GM12878 (cell line): Measurements from ENCODE around the gene ZNF546. TPM values are rescaled to one million over a fixed set of nuclear protein-coding genes. Genes with fewer than 3 reads are reported as not detected.

Experiments
- ATAC-seq: fragments of 200-7000 bp; cut with Tn5 transposase; 3 replicates; pipeline ENCODE4 v1.9.1; 2020; ENCODE audit warnings: mild to moderate bottlenecking, moderate library complexity
- BruUV-seq: library from RNA; stranded (reverse); fragments of 400-500 nt; replicated peaks from 2 replicates; lab custom pipeline; 2021; lab: Mats Ljungman, UMichigan
- CTCF ChIA-PET: fragments of 300-600 bp; sonication (Branson Sonifier 250); formaldehyde crosslinking; extraction: SDS; loops from one replicate; lab custom pipeline; 2021; ENCODE audit warnings: inconsistent platforms; lab: Yijun Ruan, JAX
- POLR2A ChIA-PET: fragments of 350-600 bp; formaldehyde crosslinking; extraction: SDS; loops from one replicate; lab custom pipeline; 2021; ENCODE audit warnings: inconsistent platforms; lab: Charles Lee
- RAD21 ChIA-PET: fragments of 300-600 bp; sonication (Branson Sonifier 250); formaldehyde crosslinking; loops from one replicate; lab custom pipeline; 2023; ENCODE audit warnings: antibody characterized with exemption; ENCODE audit not compliant: unreplicated experiment; lab: Charles Lee
- SMC1A ChIA-PET: fragments of 300-600 bp; sonication (Branson Sonifier 250); formaldehyde crosslinking; loops from one replicate; lab custom pipeline; 2023; ENCODE audit not compliant: unreplicated experiment, uncharacterized antibody; lab: Charles Lee
- DNase-seq: peaks from one replicate; pipeline ENCODE4 v3.0.0-alpha.2; 2011; ENCODE audit warnings: low read depth, low spot score
- FAIRE-seq: peaks from 3 replicates; lab custom pipeline; 2011; peaks lifted over from hg19 to GRCh38; lab: Jason Lieb, UNC
- H2AFZ ChIP-seq: 2 replicates; pipeline ENCODE4 v1.6.0; 2011; ENCODE audit warnings: low read depth, low read length, control low read depth; ENCODE audit not compliant: control insufficient read depth
- H3K27ac ChIP-seq: 2 replicates; pipeline ENCODE4 v1.5.1; 2011; ENCODE audit warnings: control low read depth; ENCODE audit not compliant: control insufficient read depth, insufficient read depth
- H3K27me3 ChIP-seq, 2 experiments: replicated peaks in 1 of 2; 2 replicates each; pipeline versions ENCODE4 v1.6.0 to v1.6.1; 2011; ENCODE audit warnings: low read length in 1 of 2; ENCODE audit not compliant: control insufficient read depth in 2 of 2, insufficient read depth in 2 of 2
- H3K36me3 ChIP-seq, 2 experiments: 2 replicates each; pipeline ENCODE4 v1.5.1; 2011; ENCODE audit warnings: low read length in 1 of 2; ENCODE audit not compliant: control insufficient read depth in 2 of 2, insufficient read depth in 2 of 2
- H3K4me1 ChIP-seq: 2 replicates; pipeline ENCODE4 v1.6.1; 2011; ENCODE audit warnings: mild to moderate bottlenecking, low read length, moderate library complexity, mixed read lengths; ENCODE audit not compliant: control insufficient read depth, insufficient read depth
- H3K4me2 ChIP-seq: 2 replicates; pipeline ENCODE4 v1.6.0; 2011; ENCODE audit warnings: control low read depth; ENCODE audit not compliant: control insufficient read depth, insufficient read depth
- H3K4me3 ChIP-seq: fragments of 200-600 bp; sonication (generic); 2 replicates; pipeline ENCODE4 v1.5.1; 2016
- H3K79me2 ChIP-seq: 2 replicates; pipeline ENCODE4 v1.6.0; 2011; ENCODE audit warnings: low read length; ENCODE audit not compliant: control insufficient read depth, insufficient read depth
- H3K9ac ChIP-seq: 2 replicates; pipeline ENCODE4 v1.8.0; 2011; ENCODE audit warnings: low read length, control low read depth, mixed read lengths; ENCODE audit not compliant: control insufficient read depth, insufficient read depth
- H3K9me3 ChIP-seq: replicated peaks from 3 replicates; pipeline ENCODE4 v1.5.1; 2011; ENCODE audit warnings: mild to moderate bottlenecking, low read length; ENCODE audit not compliant: control insufficient read depth, insufficient read depth
- H4K20me1 ChIP-seq: 2 replicates; pipeline ENCODE4 v1.6.0; 2011; ENCODE audit not compliant: control insufficient read depth, insufficient read depth
- GATAD2B ChIP-seq: fragments of 450-650 bp; conservative IDR thresholded peaks from 2 replicates; pipeline ENCODE4 v1.6.1; 2017; ENCODE audit warnings: low read depth, mild to moderate bottlenecking, moderate library complexity
- HDAC2 ChIP-seq: fragments of 200-600 bp; sonication (generic); IDR thresholded peaks from 2 replicates; pipeline ENCODE4 v1.6.1; 2017
- HSF1 ChIP-seq: fragments of 150-350 bp; IDR thresholded peaks from 2 replicates; pipeline ENCODE4 v1.6.1; 2014; ENCODE audit warnings: mild to moderate bottlenecking, low read depth, low read length
- KLF5 ChIP-seq: fragments of 450-650 bp; IDR thresholded peaks from 2 replicates; pipeline ENCODE4 v1.6.1; 2014; ENCODE audit warnings: mild to moderate bottlenecking; ENCODE audit not compliant: partially characterized antibody
- MTA2 ChIP-seq: fragments of 450-650 bp; IDR thresholded peaks from 2 replicates; pipeline ENCODE4 v1.6.1; 2016; ENCODE audit warnings: low read depth, mild to moderate bottlenecking, moderate library complexity
- RAD21 ChIP-seq: IDR thresholded peaks from 2 replicates; pipeline ENCODE4 v1.6.1; 2011; ENCODE audit warnings: mild to moderate bottlenecking, low read depth, low read length, moderate library complexity; ENCODE audit not compliant: insufficient read depth
- WRNIP1 ChIP-seq: IDR thresholded peaks from 2 replicates; pipeline ENCODE4 v1.6.1; 2011; ENCODE audit warnings: low read depth, low read length, improper control_type of control experiment, borderline replicate concordance
- ZBED1 ChIP-seq: IDR thresholded peaks from 2 replicates; pipeline ENCODE4 v1.6.1; 2016; ENCODE audit warnings: borderline replicate concordance
- whole genome bisulfite sequencing: methylation state at CpG from one replicate; pipeline ENCODE4 v1.1.6; 2016; ENCODE audit warnings: low lambda C conversion rate; ENCODE audit not compliant: insufficient replicate concordance, insufficient coverage; ENCODE audit errors: missing lambda C conversion rate; 5-methylcytosine and 5-hydroxymethylcytosine counted together
- in situ Hi-C: fragments of 300-500 bp; cut with MboI; formaldehyde crosslinking; loops from 9 replicates; pipeline ENCODE4 v1.14.3; 2018; ENCODE audit warnings: mixed read lengths
- intact Hi-C: fragments of 100-400 bp; cut with micrococcal nuclease; formaldehyde crosslinking; loops from one replicate; pipeline ENCODE4 v1.14.2; 2022; ENCODE audit not compliant: unreplicated experiment
- polyA plus RNA-seq, 11 experiments: library from polyadenylated mRNA; depleted of rRNA in 4 of 11; unstranded in 6 of 11; stranded (reverse) in 5 of 11; fragments of >200 nt; fragmentation: Nextera tagmentation in 4 of 11; fragmentation: Illumina TruSeq in 1 of 11; extraction: Ambion mirVana in 4 of 11; extraction: Trizol in 1 of 11; gene quantifications; 1 replicate in 1 of 11; 2 replicates in 10 of 11; pipeline versions ENCODE4 v1.2.1 to v1.2.3, GENCODE V29; 2011 to 2016; ENCODE audit warnings: inconsistent platforms in 2 of 11, missing spikeins in 2 of 11, low read depth in 1 of 11
- total RNA-seq, 4 experiments: library from RNA; depleted of rRNA in 3 of 4; stranded (reverse); fragments of >200 nt in 3 of 4; fragmentation: Illumina TruSeq in 1 of 4; extraction: Trizol in 1 of 4; gene quantifications; 2 replicates each; pipeline versions ENCODE4 v1.2.1 to v1.2.3, GENCODE V29; 2013 to 2021
- TF ChIP-seq, protein P1 (sequence below): IDR thresholded peaks from 2 replicates; pipeline ENCODE4 v1.6.1; 2012; ENCODE audit warnings: low read depth, low read length, improper control_type of control experiment
- TF ChIP-seq, protein P2 (sequence below): fragments of 450-650 bp; IDR thresholded peaks from 2 replicates; pipeline ENCODE4 v1.6.1; 2014; ENCODE audit warnings: mild to moderate bottlenecking
- TF ChIP-seq, protein P3 (sequence below): fragments of 450-650 bp; conservative IDR thresholded peaks from 2 replicates; pipeline ENCODE4 v1.6.1; 2017; ENCODE audit warnings: mild to moderate bottlenecking, moderate library complexity

ZNF546 gene
- total and polyA plus RNA-seq, 10 of the 15 experiments (the other 5 are each of a cell fraction or from before 2014, with no cell fraction given) = 0.88 to 4.1 (median 2.4) TPM

DNA sequence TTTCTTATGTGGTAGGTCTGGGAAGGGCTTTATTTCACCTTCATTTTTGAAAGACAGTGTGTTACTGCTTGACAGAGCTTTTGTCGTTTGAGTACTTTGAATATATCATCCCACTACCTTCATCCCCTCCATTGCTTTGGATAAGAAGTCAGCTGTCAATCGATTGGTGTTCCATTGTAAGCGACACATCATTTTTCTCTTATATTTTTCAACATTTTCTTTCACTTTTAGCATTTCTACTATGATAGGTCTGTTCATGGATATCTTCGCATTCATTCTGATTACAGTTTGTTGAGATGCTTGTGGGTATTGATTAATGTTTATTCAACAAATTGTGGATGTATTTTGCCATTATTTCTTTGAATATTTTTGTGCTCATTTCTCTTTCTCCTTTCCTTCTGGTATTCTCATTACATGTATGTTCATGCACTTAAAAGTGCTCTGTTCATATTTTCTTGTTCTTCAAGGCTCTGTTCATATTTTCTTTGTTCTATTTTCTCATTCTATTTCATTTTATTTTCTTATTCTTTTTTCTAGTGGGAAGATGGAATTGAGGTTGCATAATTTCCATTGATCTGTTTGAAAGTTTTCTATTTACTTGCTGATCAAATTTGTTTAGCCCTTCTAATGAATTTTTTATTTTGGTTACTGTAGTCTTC lies 29.2 kb downstream of the ZNF546 start:
- TSS peak; percentile 11 for BruUV-seq
- H3K36me3 ChIP-seq = no peaks in the 10 kb centered on the region
- TF ChIP-seq MTA2 = no peak
- TF ChIP-seq KLF5 = no peak
- no peak for TF ChIP-seq WRNIP1
- TF ChIP-seq, protein P1, sequence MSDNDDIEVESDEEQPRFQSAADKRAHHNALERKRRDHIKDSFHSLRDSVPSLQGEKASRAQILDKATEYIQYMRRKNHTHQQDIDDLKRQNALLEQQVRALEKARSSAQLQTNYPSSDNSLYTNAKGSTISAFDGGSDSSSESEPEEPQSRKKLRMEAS = no peak
- TF ChIP-seq RAD21 = no peak
- TF ChIP-seq HSF1 = no peak
- TF ChIP-seq HDAC2 = no peak
- TF ChIP-seq, protein P2, sequence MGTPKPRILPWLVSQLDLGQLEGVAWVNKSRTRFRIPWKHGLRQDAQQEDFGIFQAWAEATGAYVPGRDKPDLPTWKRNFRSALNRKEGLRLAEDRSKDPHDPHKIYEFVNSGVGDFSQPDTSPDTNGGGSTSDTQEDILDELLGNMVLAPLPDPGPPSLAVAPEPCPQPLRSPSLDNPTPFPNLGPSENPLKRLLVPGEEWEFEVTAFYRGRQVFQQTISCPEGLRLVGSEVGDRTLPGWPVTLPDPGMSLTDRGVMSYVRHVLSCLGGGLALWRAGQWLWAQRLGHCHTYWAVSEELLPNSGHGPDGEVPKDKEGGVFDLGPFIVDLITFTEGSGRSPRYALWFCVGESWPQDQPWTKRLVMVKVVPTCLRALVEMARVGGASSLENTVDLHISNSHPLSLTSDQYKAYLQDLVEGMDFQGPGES = no peak
- TF ChIP-seq, protein P3, sequence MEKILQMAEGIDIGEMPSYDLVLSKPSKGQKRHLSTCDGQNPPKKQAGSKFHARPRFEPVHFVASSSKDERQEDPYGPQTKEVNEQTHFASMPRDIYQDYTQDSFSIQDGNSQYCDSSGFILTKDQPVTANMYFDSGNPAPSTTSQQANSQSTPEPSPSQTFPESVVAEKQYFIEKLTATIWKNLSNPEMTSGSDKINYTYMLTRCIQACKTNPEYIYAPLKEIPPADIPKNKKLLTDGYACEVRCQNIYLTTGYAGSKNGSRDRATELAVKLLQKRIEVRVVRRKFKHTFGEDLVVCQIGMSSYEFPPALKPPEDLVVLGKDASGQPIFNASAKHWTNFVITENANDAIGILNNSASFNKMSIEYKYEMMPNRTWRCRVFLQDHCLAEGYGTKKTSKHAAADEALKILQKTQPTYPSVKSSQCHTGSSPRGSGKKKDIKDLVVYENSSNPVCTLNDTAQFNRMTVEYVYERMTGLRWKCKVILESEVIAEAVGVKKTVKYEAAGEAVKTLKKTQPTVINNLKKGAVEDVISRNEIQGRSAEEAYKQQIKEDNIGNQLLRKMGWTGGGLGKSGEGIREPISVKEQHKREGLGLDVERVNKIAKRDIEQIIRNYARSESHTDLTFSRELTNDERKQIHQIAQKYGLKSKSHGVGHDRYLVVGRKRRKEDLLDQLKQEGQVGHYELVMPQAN = no peak
- TF ChIP-seq GATAD2B = no peak
- TF ChIP-seq ZBED1 = no peak
- H3K27ac ChIP-seq = no peak overlapping the region
- ChIA-PET RAD21 (no interaction called here), POLR2A (no interaction called here), SMC1A (no interaction called here), CTCF (no interaction called here)
- H4K20me1 ChIP-seq = no peaks in the 10 kb centered on the region
- peaks cover 23% of the 10 kb centered on the region; the same call in 2 of the 3 replicates for H3K9me3 ChIP-seq
- H2AFZ ChIP-seq = no peak overlapping the region
- H3K27me3 ChIP-seq = no peaks in the 10 kb centered on the region
- FAIRE-seq (no peak), DNase-seq (no peak), ATAC-seq (no peak)
- H3K79me2 ChIP-seq = no peaks in the 10 kb centered on the region
- intact Hi-C loops = no loop called here
- in situ Hi-C loops = no loop called here
- no peaks in the 10 kb centered on the region for H3K4me1 ChIP-seq
- no peak overlapping the region for H3K4me3 ChIP-seq
- H3K4me2 ChIP-seq = no peak overlapping the region
- H3K9ac ChIP-seq = no peak overlapping the region
- WGBS = 97% methylated on average over 4 of the region's 4 CpGs
